Stimulated activated CD4-positive, alpha-beta T cell treated with anti-CD3 and anti-CD28 coated beads, Interleukin-12 subunit alpha, Interleukin-12 subunit beta, amount 100 ng/mL, for 24 hours (primary cell): ENCODE measurements around the gene SELP.
A peak's percentile ranks its signal among the peaks of the same experiment; 100 is the strongest.

ENCODE experiments used
- DNase-seq, 2 experiments: peaks; one replicate each; pipeline ENCODE4 v3.0.0-alpha.2; 2020; ENCODE audit warnings: low read depth in 2 of 2

Gene SELP

DNA sequence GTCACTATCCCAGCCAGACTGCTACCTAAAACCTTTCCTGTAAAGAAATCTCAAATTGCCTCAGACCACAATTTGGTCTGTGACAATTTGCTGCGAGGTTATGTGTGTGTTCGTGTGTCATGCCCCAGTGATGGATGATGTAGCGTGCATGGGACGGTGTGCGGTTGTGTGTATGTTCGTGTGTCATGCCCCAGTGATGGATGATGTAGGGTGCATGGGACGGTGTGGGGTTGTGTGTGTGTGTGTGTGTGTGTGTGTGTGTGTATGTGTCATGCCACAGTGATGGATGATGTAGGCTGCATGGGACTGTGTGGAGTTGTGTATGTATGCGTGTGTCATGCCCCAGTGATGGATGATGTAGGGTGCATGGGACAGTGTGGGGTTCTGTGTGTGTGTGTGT is 9.4 kb downstream of the SELP start:
- DNase-seq, result no peak

DNA sequence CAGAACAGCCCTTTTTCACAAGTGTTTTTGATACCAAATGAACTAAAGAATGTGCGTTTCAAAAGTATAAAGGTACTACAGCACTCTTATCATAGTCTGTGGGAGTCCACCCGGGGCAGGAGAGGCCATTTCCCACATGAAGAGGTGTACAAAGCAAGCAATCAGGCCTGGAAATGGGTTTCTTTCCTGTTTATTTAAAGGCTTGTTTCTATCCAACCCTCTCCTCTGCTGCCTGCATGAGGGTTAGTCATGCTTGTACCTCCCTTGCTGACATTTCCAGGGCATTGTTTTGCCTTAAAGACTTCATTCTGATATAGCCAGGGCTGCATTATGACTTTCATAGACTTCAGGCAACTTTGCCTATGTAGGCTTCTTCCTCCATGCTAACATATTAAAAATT is 11.6 kb downstream of the SELP start:
- DNase-seq, result no peak

DNA sequence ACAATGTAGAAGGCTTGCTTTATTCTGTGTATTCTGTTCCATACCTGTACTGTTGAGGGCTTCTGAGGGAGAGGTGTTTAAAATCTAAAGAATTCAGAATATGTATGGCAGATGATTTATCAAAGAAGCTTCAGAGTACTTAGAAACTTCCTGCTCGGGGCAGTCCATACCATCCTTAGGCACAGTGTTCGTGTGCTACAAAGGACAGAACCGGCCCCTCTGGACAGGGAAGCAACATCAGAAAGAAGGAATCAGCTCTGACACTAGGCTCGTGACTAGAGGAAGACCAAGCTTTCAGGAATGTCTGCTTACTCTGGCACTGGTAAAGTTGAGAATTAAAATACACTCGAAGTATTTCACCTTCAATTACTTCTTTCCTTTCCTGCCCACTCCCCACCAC is 14.1 kb downstream of the SELP start:
- DNase-seq, result no peak

DNA sequence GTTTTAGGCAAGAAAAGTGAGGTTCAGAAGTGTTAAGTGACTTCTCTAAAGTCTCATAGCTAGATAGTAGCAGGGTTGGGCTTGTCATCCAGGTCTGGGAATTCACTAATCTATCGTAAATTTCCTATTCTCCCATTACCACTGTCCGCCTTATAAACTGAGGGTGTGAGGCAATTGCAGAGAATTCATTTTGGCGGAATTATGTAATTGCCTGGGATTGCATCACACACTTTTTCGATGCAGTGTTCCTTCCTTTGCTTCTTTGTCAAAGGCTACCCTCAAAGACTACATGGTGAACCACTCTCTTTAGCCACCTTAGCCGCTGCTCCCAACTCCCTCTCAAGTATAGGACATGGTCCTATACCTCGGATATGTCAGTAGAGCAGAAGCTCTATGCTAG is 19.1 kb downstream of the SELP start:
- DNase-seq, result no peak

DNA sequence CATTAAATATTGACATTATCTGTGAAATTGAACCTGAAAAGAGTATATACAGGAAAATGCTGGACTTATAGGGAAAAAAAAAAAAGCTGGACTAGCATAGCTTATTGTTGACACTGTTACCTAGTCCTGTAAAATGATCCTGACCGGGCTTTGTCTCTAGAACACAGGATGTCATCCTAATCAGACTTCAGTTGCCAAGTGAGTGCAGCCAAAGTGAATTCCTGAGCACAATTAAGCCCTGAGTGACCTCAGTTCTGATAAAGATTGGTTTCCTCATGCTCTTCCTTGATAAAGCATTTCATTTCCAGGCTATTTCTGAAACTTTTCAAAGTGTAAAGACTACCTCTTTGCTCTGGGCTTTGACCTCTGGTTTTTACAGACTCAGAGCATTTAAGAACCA is 19.8 kb downstream of the SELP start:
- DNase-seq, result no peak

DNA sequence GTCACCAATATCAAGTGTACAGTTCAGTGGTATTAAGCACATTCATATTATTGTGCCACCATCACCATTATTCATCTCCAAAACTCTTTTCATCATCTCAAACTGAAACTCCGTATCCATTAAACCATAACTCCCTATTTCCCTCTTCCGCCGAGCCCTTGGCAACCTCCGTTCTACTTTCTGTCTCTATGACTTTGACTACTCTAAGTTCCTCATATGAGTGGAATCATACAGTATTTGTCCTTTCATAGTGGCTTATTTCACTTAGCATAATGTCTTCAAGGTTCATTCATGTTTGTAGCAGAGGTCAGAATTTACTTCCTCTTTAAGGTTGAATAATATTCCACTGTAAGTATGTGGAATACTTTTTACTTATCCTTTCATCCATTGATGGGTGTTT is 21.7 kb downstream of the SELP start:
- DNase-seq, result no peak

DNA sequence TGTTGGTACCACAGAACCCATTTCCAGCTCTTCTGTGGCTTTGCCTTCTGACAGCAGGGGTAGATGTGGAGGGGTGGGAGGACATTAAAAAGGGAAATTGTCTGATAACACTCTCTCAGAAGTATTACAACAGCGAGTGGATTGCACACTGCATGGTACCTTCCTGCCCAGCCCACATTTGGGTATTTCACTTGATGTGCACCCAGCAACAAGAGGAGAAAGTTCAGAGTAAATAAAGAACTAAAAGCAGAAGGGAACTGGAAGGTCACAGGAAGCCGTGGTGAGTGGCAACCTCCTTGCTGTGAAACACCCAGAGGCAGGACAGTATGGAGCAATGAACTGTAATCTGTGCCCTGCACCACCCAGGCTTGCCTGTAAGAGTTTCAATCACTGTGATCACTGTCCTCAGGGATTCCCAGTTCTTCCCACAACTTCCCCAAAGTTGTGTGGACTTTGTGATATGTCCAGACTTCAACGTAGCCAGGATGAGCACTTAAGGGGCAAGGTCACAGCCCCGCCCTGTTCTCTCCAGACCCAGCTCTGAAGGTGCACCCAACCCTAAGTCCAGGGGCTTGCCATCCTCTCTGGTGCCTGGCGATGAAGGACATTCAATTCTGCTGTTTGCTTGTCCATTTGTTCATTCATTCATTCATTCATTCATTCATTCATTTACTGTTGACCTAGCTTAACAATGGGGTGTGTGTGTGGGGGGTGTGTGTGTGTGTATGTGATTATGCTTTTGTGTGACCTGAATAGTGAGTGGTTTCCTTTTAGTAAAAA is 25.0 kb downstream of the SELP start:
- DNase-seq, result peak in 1 of 2 experiments; percentile 14

DNA sequence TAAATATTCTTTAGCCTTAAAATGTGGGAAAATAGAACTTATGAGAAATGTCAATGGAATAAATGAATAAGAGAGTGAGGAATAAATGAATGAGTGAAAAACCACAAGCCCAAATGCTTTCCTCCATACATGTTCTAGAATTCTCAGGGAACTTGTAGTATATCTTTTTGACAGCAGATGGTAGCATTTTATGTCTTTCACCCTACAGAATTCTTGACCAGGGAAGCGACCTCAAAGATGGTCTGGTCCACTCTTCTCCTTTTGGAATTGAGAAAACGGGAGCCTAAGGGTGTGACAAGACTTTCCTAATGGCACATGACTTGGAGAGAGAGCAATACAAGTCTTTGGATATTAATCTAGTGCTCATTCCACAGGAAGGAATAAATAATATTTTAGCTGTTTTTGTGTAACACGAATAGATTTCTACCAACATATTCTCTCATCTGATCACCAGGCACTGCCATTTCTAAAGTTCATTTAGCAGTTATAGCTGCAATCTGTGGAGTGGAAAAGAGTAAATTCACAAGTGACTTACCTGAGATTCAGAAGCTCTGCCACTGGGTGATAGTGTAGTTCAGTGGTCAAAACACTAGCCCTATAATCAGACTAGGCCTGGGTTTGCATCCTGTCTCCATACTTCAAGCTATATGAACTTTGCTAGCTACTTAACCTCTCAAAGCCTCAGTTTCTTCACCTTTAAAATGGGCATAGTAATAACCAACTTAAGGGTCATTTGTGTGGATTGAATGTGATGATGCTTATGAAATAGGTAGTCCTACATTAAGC is 28.6 kb downstream of the SELP start:
- DNase-seq, result no peak

DNA sequence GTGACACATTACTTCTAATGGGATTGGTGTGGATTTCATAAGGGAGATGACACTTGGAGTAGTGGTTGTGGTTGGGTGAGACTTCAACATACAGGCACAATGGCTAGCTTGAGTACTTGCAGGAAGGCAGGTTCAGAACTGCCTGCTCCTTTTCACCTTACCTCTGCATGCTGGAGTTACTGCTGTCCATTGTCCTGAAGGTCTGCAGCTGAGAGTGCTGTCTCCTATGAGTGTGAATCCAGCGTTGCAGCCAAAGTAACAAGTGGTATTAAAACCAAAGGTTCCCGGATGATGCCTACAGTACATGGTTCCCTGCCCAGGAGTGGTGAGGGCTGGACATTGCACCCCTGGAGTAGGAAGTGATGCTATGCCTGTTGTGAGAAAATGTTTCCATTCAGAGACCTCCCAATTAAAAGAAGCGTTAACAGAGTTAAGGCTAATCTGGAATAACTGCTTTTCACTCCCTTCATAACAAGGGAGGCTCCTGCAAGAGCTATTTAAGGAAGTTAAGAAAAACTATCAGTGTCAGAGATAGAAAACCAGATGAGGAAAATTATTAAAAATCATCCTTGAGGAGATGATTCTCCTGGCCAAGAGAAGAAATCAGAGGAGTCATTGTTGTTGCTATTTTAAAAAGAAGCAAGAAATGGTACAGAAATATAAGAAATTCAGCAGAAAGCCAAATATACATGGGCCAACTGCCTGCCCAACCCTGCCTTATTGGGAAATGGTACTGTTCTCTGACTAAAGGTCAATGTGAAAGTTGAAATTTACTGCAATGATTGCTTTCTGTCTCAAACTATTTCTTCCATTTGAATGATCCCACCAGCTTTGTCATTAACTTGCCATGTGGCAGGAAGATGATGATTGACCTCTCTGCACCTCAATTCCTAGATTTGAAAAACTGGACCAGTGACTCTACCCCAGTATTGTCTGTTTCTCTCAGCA is 33.9 kb downstream of the SELP start:
- peak in 1 of 2 experiments; percentile 14 for DNase-seq

DNA sequence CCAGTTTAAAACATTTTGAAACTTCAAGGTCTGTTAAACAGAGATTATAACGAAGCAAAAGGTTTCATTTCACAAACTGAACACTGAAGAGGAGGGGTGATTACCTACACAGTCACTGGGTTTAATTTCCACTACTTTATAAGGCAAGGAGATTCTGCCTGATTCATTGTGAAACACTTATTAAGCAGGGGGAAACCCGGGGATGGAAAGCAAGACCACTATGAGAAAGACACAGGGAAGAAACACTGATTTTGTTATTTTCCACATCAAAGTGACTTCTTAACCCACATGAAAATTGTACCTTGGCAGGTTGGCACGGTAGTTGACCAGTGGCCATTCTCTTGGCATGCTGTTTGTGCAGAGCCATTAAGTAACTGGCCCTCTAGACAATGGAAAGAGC is 35.5 kb downstream of the SELP start:
- peak in 1 of 2 experiments; percentile 27 for DNase-seq

DNA sequence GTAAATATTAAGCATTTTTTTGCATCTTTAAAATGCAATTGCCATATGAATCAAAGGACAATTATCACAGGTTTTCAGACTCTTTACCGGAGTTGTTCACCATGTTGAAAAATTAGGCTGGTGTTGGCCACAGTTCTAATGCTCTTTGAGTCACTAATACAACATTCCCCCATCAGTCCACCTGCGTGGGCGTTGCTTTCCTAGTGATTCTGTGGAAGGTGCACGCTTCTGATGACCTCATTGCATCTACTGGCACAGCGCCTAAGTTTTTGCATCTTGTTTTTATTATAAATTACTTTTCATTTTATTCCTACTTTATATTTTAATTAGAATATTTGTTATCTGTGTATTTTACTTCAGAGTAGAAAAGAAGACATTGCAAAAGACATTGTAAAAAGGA is 39.0 kb downstream of the SELP start:
- no peak for DNase-seq

DNA sequence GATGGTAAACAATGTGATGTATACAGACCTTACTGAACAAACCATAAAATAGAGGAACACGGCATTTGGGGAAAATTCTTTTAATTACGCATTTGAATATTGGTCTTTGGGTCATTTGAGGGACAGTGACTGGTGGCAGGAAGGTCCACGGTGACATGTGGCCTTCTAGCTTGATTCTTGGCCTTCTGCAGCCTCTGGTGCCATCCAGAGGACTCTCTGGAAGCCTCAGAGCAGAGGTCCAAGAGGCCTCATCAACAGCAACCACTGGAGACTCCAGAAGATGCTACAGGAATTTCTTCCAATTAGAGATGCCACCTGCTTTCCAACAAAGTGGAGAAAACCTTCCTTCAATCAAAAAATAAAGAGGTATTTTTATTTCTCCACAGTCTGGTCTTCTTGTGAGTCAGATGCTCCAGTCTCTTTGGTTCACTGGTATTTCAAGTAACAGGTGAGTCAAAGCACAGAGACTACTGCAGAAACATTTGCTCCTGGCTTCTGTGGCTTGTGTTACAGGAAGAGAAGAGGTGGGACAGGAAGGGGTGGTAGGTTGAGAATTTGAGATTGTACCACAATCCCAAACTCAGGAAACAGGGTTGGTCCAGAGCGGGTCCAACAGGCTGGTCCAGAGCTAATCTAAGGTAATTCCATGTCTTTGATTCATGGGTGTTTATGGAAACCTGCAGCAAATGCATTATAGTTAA is 41.0 kb downstream of the SELP start:
- peak in 1 of 2 experiments; percentile 23 for DNase-seq

DNA sequence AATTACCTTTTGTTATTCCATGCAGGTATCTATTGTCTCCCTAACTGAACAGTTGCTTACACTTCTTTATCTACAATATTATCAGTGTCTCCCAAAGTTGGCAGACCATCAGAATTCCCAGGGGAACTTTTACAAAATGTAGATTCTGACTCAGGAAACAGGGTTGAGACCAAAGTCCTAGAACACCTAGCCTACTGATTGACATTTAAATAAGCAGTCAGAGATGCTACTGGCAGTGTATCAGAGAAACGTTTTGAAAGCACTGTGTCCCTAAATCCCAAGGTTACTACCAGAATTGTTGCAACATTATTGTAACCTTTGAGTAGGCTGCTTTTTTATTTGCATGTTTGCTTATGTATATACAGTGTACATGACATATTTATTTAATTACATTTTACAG is 41.8 kb downstream of the SELP start:
- no peak for DNase-seq

DNA sequence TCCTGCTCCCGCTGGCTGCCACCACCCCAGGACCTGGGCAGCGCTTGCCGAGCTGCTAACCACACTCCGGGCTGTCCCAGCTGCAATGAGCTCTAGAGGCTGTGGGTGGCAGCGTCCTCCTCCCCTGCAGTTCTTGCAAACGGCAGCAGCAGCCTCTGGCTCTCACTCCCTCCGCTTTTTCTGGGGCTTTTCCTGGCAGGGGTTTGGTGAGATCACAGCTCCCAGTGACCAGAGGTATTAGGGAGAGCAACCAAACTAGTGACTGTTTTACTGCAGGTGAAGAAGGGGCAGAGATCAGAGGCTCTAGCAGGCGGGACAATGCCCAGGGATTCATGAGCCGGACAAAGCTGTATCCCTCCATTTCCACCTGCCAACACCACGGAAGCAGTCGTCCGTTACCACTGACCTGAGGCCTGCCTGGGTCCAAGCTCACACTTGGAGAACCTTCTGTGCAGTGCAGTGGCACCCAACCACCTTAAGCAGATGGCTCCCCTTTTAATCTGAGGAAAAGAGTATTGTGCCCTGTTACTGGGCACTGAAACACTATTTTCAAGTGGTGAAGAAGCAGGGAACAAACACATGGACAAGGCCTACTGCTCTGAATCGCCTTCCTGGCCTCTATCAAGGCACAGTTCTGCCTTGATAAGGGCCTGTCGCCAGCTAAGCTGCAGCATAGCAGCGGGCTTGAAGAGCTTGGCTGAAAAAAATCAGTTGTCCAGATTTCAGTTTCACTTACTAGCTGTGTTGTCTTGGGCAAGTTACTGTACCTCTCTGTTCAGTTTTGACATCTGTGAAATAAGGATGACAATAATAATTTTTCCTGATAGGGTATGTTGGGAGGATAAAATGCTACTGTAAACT is 43.3 kb downstream of the SELP start, which contains the start of gene F5:
TSS of gene F5 (minus strand) at position 87 of the 861 bp plus-strand sequence. CDS start 95 bp downstream, outside the sequence.
- peak; percentile 75 to 78 for DNase-seq

DNA sequence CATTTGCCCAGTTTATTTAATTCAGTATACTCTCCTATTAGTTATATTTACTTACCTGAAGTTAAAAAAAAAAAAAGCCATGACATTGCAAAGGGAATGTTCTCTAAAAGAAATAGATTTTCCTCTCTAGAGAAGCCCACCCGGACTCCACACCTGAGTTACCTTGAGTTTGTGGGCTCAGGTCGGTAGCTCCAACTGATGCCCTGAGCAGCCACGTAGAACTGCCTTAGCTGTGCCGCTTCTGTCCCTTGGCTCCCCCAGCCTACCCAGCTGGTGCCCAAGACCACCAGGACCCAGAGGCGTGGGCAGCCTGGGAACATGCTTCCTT is 43.9 kb downstream of the SELP start:
- no peak for DNase-seq

DNA sequence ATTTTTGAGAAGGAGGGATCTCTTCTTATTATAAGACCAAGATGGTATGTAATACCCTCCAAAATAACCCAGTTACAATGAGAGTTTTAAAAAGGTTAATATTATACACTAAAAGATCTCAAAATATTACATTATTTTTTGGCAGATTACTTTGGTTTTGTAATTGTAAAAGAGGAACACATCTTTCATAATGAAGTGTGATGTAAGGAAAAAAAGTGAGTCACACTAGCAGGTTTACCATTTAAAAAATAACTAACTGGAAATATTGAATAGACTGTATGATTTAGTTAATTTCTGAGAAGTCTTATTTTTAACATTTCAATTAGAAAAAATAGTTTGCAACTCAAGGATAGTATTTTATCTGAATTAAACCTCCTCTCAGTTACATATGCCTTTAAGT is 44.7 kb downstream of the SELP start:
- no peak for DNase-seq

DNA sequence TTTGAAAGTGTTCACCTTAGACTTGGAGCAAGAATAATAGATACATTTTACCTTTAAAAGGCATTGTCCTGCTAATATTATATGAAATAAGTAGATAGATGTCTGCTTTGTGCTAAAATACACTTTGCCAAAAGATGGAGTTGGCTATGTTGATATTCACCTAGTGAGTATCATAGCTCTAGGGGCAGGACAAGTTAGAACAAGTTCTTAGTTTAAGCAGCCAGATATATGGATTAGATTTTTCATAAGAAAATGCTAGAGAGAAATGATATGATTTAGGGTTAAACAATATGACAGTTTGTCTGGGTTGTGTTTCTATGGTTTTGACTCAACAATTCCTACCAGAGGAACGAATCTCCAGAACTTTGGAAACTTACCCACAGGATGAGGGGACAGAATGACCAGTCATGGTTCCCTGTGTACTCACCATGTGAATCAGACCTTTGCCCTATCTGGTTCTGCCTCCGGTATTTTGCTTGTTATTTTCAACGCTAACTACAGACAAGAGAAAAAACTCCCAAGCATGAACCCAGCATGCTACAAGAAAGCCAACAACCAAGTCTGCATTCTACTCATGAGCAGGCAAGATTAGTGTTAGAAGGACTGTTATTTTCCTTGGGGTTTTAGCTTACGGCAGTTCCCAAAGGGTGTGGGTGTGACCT is 45.3 kb downstream of the SELP start:
- DNase-seq, result no peak

DNA sequence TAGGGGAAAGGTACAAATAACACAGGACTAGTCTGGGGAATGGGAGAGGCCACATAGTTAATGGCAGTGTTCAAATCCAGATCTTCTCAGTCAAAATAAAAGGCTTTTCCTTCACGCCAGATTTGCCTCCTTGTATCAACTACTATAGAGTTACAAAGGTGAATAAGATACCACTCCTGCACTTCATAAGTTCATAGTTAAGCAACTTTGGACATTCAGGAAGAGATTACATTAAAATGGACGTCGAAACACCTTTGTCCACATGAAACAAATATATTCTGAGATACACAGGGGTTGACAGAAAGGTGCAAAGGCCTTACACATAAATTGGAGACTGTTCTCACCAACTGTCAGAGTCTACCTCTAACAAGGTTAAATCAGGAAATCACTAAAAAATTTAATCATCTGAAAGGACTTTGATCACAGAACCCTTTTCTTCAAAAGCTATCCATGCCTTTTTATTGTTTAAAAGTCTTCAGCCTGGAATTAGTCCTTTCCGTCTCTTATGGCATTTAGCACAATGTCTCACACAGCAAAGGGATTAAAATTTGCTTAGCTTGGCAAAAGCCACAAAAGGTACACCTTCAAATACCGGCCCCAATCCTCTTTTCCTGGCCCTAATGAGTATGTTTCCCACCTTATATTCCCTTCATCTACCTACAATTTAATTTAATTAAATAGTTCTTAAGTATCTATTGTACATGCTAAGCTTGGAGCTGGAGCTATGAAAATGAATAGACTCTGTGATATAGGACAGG is 51.8 kb downstream of the SELP start:
- DNase-seq, result no peak

DNA sequence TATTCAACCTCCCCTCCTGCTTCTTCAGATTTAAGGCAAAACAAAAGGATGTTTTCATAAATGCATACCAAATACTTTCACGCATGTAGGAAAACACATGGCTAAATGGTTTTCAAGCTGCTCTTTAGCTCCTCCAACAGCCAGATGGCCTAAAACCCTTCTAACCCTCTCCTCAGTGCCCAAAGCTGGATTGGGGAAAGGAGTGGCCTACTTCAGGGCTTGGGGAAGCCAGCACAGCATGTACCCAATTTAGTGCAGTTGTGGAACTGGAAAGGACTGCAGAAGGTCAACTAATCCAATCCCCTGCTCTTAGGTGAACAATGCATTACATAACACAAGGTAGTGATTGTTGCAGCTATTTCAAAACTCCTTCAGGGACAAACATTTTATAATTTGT is 53.0 kb downstream of the SELP start:
- no peak for DNase-seq
